GM21619 (cell line): ENCODE data around the gene CAPN2.
A peak's percentile ranks its signal among the peaks of the same experiment; 100 is the strongest.

ENCODE experiments used
- ATAC-seq: cut with Tn5 transposase; IDR thresholded peaks from one replicate; pipeline ENCODE4 v1.9.1; 2021; ENCODE audit not compliant: unreplicated experiment

The CAPN2 gene

DNA sequence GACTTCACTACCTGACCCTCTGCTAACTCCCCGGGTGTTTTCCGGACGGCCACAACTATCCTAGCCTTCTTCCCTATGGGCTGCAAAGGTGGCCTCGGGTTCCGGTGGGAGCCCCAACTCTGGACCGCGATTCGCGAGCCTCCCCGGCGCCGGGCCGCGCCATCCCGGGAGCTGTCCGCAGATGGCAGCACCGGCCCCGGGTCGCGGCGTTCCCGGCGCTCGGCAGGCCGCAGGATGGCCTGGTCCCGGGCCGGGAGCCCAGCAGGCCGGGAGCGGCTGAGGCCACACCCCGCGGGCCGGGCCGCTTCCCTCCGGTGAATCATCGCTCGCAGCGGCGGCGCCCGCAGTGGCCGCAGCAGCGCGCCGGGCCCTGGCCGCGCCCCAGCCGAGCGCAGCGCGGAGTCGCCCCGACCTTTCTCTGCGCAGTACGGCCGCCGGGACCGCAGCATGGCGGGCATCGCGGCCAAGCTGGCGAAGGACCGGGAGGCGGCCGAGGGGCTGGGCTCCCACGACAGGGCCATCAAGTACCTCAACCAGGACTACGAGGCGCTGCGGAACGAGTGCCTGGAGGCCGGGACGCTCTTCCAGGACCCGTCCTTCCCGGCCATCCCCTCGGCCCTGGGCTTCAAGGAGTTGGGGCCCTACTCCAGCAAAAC is at the start of gene CAPN2:
TSS of gene CAPN2 (plus strand) at position 346 of the 656 bp plus-strand sequence. CDS start at position 448, 102 bp downstream.
- peak; percentile 57 for ATAC-seq

DNA sequence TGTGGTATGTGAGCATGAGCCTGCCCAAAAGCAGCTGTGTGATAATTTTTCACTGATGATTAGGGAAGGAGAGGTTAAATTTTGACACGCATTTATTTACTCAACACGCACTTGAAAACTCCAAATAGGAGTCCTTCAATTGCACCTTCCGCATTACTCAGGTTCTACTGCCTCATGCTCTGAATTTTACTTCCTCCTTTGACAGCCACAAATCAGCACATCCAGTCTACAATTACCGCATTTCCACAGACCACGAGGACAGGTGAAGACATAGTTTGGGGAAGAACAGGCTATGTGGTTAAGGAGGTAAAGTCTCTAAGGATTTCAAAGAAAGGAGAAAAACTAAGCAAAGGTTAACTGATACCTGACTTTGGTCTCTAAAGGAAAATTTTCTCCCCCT is 49.4 kb upstream of the CAPN2 start:
- ATAC-seq, result no peak

DNA sequence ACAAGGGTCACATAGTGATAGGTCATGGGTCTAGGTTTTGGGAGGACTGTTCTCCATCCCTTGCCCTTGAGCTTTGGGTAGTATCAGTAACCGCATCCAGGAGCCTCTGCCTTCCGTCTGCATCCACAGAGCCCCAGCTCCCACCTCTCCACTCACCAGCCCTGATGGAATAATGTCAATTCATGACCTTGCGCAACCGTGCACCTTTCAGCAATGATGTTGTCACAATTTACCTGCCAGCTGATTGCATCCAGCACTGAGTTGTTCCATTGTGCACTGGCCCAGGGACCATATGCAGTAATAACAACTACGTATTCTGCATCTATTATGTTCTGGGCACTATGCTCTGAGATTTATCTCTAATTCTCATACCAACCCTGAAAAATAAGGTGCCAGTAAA is 48.2 kb upstream of the CAPN2 start:
- ATAC-seq, result no peak

DNA sequence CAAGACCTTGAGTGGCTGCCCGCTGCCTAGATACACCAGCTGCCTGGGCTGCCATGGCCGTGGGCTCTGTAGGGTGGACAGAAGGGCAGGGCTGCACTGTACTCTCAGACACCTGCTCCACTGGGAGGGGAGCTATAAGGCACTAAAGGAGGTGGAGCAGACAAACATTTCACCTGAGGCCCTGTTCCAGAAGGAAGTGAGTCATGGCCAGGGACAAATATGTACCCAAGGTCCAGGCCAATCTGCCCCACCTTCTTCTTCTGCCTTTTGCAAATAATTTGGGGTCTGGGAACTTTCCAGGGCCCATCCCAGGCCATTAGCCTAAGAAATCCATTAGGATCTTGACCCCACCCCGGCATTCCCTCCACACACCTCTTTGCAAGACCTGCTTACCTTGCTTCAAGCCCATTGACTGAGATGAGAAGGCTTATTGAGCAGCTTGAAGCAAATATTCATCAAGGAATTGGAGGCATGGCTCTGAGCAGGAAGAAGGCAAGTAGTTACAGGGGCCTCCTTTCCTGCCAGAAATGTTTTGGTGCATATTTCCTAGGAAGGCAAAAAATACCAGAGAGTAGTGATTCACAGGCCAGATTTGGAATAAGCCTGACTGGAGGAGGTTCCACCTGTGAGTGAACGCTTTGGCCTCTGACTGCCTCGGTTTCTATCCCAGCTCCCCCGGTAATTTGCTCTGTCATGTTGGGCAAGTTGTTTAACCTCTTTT is 46.6 kb upstream of the CAPN2 start, which contains the start of gene CAPN8:
TSS of gene CAPN8 (minus strand) at position 110 of the 721 bp plus-strand sequence. CDS start at position 55, 55 bp downstream.
- no peak for ATAC-seq

DNA sequence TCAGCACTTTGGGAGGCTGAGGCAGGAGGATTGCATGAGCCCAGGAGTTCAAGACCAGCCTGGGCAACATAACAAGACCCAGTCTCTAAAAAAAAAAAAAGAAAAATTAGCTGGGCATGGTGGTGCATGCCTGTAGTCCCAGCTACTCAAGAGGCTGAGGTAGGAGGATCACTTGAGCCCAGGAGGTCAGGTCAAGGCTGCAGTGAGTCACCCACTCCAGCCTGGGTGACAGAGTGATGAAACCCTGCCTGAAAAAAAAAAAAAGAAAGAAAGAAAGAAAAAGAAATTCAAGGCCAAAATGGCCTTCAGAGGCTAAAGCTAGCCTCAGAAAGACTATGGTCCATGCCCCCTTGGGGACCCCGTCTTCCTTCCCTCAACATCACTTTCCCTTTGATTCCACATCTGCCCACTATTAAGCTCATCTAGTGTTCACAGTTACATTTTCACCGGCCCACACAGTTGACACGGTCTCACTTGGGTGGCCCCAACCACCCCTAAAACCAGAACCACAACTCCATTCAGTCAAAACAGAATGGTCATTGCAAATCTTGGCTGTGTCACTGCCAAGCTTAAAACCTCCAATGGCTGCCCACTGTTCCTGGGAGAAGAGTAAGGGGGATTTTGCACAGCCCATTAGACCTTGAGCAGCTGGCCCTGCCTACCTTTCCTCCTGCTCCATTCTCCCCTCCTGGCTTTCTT is 44.7 kb upstream of the CAPN2 start:
- no peak for ATAC-seq

DNA sequence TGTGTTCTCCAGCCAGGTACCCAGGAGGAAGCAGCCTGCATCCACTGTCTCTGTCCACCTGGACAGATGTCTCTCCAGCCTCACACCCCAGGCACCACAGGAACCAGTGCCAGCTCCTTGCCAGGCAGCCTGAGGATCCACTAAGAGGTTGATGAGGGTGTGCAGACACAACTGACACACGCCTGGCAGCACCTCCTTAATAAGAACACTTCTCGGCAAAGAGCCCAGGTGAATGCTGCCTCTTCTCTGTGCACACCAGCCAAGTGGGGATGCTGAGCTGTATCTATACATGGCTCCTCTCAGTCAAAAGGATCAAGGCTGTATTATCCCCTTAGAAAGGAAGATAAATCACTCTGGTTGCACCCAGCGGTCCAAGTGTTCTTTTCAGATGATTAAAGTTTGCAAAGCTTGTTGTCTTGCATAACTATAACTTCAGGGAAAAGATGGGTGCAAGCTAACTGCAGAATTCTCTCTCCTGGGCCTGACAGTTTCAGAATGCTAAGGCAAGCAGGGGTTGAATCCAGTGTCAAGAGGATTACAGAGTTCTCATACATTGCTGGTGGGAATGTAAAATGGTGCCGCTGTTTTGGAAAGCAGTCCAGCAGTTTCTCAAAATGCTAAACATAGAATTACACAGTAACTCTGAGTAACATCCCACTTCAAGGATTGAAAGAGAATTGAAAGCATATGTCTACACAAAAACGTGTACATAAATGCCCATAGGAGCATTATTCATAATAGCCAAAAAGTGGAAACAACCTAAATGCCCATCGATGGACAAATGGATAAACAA is 43.1 kb upstream of the CAPN2 start:
- no peak for ATAC-seq

DNA sequence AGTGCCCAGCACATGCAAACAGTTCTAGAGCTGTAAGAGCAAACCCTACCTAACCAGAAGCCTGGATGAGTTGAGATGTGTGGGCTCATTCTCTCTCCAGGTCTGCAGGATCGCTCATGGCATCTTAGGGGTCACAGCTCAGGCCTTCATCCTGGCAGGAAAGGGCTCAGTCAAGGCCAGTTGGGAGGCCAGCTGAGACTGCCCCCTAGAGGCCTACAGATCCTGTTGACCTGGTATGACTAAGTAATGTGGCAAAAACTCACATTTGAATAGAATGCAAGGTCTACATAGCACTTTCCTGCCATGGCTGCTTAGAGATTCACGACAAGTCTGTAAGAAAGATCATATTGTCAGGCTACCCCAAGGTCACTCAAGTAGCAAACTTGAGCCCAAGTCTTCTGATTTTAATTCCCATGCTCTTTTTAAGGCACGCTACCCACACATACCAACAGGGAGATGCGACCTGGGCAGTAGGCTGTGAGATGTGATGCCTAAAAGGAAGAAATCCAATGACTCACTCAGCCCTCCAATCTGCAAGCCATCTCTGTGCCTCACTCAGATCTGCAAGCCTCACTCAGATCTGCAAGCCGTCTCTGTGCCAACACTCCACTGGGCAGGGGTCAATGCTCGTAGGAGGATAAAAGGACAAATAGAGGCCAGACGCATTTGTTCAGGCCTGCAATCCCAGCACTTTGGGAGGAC is 41.7 kb upstream of the CAPN2 start:
- peak; percentile 48 for ATAC-seq

DNA sequence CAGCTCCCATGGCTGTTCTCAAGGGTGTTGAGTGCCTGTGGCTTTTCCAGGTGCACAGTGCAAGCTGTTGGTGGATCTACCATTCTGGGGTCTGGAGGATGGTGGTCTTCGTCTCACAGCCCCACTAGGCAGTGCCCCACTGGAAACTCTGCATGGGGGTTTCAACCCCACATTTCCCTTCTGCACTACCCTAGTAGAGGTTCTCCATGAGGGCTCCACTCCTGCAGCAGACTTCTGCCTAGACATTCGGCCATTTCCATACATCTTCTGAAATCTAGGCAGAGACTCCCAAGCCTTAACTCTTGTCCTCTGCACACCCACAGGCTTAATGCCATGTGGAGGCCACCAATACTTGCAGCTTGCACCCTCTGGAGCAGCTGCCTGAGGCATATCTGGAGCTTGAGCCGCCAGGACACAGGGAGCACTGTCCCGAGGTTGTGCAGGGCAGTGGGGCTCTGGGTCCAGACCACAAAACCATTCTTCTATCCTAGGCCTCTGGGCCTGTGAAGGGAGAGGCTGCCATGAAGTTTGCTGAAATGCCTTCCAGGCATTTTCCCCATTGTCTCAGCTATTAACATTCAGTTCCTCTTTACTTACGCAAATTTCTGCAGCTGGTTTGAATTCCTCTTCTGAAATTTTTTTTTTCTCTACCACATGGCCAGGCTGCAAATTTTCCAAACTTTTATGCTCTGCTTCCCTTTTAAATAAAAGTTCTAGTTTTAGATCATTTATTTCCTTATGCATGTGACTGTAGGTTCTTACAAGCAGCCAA is 38.0 kb upstream of the CAPN2 start:
- no peak for ATAC-seq

DNA sequence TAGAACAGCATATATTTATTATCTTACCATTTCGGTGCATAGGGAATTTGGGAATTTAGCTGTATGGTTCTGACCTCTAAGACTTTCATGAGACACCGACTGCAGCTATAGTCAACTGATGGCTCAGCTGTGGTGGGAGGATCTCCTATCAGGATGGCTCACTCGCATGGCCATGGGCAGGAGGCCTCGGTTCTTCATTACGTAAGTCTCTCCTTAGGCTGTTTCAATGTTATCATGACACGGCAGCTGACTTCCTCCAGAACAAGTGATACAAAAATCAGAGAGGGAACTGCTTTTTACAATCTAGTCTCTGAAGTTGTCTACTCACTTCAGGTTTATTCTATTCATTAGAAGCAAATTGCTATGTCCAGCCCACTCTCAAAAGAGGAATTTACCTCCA is 33.5 kb upstream of the CAPN2 start:
- ATAC-seq, result no peak

DNA sequence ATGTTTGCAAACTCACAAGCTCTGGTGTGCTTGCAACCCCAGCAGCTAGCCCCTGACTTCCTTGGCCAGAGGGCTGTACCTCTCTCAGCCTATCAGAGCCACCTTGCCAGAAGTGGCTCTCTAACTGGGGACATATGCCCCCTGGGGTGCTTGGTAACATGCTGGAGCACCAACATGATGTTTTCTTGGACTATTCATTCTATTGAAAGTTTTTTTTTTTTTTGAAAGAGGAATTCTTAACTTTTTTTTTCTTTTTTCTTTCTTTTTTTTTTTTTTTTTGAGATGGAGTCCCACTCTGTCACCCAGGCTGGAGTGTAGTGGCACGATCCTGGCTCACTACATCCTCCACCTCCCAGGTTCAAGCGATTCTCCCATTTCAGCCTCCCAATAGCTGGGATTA is 32.2 kb upstream of the CAPN2 start:
- ATAC-seq, result no peak

DNA sequence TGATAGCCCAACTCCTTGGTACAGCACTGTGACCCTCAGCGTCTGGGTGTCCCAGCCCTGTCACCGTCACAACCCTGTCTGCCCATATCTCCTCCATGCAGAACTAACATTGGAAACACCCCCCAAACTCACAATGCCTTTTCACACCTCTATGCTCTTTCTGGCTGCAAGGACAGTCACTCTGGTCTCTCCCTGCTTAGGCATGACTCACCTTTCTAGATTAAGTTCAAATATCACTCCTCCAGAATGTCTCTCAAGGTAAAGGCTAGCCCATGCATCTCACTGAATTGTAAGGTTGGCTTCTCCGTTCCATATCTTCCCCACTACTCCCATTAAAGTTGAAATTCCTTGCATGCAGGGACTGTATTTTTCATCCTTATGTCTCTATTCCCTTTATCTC is 29.8 kb upstream of the CAPN2 start:
- ATAC-seq, result no peak

DNA sequence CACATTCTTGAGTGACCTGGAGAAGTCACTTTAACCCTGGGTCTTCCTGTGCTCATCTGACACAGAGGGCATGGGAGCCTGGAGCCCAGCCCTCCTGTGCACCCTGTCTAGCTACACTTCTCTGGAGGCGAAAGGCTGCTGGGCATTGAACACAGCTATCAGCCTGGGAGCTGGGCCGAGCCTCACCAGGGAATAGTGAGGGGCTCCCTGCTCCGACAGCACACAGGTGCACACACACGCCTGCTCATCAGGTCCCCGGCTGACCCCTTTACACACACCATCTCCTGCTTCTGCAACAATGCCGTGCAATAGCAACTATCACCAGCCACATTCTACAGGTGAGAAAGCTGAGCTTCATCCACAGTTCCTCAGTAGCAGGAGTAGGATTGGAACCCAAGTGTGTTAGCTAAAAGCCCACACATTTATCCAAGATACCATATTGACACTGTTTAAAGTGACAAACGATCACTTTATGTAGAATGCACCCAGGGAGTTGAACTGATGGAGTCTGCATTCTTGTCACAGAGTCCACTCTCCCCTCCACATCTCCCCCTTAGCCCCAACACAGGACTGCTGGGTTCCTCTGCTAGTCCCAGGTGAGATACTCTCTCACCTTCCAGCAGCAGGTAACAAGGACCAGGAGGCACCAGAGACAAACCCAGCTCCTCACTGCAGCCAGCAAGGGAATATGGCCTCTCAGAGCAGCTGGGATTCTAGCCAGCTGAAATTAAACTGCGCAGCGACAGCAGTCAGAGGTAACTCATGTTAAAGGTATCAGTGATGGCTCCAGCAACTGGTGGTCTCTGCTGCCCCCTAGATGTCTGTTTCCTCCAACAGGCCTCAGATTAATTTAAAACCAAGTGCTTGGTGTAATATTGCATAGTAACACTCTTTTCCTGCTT is 28.5 kb upstream of the CAPN2 start:
- no peak for ATAC-seq

DNA sequence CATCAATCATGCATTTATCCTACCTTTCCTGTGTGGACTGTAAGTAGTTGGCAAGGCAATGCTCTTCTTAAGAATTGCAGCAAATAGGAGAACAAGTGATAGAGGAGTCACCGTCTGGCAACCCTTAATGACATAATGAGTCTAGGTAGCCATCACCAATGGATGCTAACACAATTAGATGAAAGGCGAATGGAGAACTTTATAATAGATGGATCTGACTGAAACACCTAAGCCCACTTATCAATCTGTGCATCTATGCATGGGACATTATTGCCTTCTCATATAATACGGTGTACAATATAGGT is 27.9 kb upstream of the CAPN2 start:
- ATAC-seq, result no peak

DNA sequence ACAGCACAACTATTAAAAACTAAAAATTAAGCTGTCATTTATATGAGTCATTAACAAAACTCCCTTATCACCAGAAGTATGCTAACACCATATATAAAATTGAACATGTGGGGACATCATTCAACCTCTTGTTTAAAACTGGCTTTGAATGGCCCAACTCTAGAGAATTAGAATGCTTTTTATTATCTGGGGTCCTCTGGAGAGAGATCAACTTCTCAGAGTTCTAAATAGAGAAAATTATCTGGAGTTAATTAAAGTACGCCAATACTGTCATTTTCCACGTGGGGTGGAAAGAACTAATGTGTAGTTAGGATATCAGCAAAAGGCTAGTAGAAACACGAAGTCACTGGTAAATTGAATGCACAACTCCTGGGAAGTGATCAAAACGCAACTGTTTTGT is 21.2 kb upstream of the CAPN2 start:
- no peak for ATAC-seq

DNA sequence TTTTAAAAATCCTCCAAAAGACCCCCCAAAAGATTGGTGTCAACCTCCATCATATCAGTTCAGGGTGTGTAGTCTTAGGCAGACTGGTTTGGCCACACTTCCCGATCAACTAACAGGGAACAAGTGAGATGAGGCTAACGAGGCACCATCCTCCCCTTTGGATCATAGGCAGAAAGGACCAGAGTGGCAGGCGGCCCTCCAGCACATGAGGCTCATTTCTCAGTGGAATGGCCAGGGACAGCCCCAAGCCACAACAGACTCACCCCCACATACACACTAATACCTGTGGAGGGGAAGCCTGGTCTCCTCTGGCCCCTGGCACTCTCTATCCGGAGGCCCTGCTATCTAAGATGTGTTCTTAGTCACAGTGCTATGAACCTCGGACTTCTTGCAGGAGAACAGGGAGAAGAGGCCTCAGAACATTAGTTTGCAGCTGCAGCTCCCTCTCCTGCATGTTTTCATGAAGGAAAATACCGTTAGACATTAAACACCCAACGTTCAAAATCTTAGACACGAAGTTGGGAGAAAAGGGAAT is 17.3 kb upstream of the CAPN2 start:
- no peak for ATAC-seq

DNA sequence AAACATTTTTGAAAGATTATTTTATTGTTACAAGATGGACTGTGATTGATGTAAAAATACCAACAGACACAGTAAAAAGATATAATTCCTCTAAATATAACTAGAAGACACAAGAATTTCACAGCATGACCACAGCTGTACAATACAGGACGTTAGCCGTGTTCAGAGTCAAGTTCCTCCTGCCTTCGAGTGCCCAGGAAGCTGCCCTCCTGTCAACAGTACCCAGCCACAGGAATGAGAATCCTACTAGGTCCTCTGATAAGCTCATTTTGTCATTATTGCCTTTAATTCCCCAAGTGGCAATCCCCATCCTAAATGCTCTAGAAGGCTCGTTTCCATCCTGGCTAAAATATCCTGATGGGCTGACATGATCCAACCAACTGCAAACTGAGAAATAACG is 16.4 kb upstream of the CAPN2 start:
- ATAC-seq, result no peak

DNA sequence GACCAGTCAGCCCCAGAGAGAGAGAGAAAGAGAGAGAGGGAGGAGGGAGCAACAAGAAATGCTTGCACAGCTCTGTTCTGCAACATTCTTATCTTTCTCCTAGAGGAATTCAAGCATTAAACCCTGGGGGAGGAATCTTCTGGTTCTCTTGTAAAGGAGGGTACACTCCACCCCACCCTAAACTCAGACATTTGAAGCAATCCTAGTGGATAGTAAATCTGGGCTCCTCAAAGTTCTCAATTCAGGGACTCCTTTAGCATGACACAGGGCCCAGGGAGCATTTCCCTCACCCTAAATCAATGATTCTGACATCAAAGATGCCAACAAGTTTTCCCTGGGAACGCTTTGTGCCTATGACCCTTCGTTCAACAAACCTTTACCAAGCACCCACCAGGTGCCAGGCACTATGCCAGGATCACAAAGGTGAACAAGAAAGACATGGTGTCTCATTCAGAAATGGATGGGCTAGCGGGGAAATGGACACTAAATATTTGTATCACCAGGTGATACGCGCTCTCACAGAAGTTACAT is 11.9 kb upstream of the CAPN2 start:
- no peak for ATAC-seq

DNA sequence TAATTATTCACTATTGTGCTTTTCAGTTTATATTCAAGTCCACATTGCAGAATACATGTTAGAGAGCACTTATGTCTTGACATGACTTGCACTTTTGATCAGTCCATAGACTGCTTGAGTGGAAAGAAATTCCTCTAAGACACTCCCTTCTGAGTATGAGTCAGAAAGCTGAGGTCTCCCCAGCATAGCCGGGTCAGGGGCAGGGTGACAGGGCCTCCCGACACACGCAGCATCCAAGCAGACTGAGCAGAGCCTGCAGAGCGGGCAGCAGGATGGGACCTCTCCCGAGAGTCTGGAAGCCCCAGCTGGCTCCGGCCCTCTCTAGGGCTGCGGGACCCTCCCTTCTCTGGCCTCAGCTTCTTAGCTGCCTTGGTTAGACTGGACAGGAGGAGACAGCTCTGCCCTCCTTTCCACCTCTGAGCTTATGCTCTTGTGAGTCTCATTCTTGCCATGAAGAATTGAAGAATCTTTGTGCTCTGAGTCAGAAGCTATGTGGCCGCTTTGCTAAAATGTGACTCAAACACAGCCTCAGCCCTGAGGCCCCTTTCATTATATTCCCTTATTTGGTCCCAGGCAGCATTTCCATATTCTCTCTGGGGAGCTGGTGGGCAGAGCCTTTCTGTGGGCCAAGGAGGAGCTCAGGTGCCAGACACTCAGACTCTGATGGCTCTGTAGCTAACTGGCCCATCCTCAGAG is 11.2 kb upstream of the CAPN2 start:
- no peak for ATAC-seq
